Renal cortex interstitium (tissue), 11 donors: Measurements from ENCODE around the gene GJA5. TPM values are rescaled to one million over a fixed set of nuclear protein-coding genes. Genes with fewer than 3 reads are reported as not detected.

Experiments
- DNase-seq, 11 donors: peaks; one replicate each; pipeline ENCODE4 v3.0.0-alpha.2; 2013; ENCODE audit warnings: low read depth in 9 of 11, low spot score in 4 of 11; ENCODE audit errors: extremely low read depth in 1 of 11
- polyA plus RNA-seq, 3 donors: library from polyadenylated mRNA; unstranded; fragments of 120-200 nt; gene quantifications; one replicate each; pipeline ENCODE4 v1.2.1, GENCODE V29; 2013; ENCODE audit not compliant: insufficient read length in 3 of 3

Gene GJA5
- polyA plus RNA-seq, 3 donors, result 16.2 to 27.2 (median 26.9) TPM

DNA sequence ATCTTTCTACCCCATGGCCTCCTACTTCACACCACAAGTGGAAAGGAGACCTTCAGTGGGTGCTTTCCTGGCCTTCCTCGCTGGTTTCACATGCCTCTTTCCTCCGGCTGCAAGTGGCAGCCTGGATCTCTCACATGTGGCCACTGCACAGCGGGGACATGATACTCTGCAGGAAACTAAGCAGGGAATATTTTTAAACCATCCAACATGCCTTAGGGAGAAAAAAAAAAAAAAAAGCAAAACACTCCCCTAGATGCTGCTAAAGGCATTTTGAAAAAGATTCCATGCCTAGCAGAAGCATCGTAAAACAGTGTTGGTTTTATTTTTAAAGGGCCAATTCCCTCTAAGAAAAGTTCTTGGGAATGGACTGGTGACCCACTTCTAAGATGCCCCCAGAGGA, 12.2 kb upstream of the GJA5 start:
- no peak for DNase-seq

DNA sequence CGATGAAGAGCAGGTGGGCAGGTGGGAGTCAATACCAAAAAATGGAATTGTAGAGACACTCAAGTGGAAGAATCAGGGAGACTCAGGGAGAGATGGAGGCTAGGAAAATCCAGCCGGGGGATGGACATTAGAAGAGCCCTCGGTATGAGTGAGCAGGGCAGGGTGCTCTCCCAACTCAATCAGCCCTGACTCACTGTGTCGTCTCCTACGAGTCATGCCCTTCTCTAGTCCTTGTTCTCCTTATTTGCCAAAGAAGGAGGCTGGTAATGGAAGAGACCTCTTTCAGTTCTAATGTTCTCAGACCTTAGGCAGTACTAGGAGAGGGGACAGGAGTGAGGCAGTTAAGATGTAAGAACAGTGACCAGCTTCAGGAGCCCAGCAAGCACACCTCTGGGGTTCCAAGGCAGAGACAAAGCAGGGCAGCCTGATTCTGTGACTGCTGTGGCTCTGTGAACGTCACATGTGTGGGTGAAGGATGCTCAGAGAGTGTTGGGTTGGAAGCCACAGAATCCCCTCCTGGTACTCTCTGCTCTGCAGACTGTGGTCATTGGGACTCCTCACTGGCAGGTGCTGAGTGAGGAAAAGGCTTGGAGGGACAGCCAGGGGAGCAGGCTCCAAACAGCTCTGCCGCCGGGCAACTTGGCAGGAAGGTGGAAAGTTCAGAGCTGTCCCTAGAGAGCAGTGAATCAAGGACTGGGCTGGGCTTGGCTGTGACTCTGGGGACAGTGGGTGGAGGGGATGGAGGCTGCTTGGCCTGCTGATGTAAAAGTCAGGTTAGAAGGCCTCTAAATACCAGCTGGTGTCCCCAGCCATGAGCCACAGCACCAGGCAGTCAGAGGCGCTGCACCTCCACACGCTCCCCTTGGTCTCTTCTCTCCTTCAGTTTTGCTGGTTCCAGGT, 11.1 kb upstream of the GJA5 start:
- DNase-seq, result no peak

DNA sequence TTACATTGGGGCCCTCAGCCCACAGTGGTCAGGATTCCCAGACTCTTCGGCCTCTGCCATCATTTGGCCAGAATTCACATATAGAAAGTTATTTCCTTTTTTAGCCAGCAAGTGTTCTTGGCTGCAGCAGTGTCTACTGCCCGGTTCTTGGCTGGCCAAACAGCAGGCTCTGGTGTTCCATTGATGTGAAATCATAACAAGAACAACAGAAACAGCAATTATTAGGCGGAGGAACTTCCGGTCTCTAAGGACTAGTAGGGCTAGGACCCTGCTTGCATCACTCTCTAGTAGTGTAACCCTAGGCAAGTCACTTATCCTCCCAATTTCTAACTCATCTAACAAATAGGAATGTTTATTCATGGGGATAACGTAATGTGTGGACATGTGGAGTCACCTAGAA, 8.7 kb upstream of the GJA5 start:
- no peak for DNase-seq

DNA sequence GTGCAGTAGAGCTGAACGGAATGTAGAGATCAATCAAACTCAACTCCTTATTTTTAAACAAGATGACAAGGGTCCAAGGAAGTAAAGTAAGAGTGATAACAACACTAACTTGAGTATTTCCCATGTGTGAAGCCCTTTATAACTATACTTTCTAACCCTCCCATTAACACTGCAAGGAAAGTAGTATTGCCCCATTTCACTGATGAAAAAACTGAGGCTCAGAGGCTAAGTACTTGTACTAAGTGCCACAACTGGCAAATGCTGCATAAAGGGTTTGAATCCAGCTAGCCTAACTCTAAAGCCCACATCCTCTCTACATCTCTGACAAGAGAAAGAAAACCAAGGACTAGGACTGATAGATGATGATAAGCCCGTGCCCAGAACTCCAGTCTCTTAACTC, 8.2 kb upstream of the GJA5 start:
- no peak for DNase-seq

DNA sequence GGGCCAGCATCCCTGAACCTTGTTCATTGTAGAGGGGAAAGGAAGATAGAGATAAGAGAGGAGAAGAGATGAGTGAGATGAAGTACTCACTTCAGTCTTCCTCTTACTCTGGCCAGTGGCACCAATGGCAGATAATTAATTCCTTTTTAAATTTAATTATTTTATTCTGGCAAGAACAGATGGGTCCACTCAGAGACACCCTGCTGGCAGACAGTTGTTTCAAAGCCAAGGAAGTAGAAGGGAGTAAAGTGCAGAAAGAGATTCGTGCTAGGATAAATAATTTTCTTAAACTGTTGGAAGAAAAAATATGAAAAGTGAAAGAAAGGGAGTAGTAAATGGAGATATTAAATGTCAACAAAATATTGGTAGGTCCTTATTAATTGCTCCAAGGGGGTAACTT, 7.7 kb upstream of the GJA5 start:
- no peak for DNase-seq

DNA sequence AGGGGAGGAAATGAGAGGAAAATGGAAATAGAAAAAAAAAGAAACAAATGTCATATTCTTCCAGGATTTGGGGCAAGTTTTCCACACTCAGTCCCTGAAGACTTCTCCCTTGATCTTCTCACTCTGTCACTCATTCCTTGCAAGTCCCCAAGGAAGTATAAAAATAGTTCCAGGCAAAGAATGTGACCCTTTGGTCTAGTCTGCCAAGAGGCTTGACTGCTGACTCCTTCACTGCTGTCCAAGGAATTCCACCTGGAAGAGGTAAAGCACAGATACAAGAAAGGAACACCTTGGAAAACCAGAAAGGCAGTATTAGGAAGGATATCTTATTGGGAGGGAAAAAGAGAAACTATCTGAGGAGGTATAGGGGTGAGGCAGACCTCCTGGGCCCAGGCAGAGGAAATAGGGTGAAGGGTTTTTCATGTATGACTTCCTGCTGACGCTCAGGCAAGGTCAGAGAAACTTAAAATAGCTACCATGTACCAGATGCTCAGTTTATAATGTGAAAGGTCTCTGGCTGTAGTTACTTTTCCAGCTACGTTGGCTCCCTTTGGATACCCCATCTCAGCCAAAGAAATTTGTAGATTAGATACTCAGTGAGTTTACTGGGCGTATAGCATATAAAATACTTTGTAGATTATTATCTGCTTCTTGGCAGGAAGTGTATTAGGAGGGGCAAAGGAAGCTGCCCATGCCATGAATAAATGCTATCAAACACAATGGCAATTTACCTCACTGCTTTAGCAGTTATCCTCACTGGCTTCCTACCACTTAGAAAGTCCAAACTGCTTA, 2.0 kb upstream of the GJA5 start:
- no peak for DNase-seq

DNA sequence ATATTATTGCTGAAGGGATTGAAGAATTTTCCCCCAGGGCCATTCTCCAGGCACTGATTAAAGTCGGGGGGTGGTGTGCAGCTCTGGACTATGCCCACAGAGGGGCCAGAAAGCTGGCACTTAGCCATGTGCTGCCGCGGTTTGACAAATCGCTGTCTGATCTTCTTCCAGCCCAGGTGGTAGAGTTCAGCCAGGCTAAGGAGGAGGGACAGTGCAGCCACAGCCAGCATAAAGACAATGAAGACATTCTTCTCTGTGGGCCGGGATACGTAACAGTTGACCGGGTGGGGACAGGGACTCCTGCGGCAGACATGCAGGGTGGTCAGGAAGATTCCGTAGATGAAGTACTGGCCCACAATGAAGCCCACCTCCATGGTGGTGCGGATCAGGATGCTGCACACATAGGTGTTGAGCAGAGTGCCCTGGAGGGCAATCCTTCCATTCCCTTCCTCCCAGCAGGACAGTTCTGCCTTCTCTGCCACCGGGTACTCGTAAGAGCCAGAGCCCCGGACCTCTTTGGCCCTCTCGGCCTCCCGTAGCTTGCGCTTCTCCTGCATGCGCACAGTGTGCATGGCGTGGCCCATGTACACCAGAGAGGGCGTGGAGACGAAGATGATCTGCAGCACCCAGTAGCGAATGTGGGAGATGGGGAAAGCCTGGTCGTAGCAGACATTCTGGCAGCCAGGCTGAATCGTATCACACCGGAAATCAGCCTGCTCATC, 1.9 kb downstream of the GJA5 start:
- DNase-seq, result no peak

DNA sequence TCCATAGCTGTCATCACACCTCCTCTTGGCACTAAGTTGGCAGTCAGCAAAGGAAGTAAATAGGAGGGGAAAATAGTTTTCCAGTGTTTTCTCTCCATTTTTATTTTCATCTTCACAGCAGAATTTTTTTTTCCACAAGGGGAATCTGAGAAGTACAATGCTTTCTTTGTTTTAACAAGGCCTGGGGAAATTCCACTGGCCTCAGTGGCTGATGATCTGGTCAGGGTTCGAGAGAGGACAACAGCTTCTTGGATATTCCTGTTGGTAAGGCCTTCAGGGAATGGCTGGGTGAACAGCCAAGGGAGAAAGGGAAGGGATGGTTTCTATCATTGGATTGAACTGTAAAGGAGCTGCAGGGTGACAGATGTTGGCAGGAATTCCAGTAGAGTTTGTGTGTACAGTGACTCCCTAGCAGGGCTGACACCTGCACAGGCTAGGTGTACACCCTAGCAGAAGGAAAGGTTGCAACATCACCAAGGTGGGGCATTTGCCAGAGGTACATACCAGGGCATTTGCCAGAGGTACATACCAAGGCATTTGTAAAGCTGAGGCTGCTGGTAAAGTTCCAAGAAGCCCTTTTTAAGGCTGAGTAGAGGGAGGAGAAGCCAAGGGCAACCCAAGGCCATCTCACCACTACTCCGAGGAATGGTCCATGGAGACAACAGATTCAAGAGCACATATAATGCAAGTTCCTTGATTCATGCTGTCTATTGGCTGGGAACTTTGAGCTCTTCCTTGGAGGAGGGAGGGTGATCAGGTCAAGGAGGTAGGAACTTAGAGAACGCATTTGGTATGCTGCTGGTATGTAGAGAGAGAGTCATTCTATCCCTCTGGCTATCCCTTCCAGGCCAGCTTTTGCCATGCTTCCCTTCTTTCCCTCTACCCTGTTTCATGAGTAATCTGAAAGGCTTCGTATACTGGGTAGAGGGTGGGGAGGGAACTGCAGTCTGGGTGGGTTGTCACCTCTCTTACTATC, 3.1 kb downstream of the GJA5 start:
- no peak for DNase-seq

DNA sequence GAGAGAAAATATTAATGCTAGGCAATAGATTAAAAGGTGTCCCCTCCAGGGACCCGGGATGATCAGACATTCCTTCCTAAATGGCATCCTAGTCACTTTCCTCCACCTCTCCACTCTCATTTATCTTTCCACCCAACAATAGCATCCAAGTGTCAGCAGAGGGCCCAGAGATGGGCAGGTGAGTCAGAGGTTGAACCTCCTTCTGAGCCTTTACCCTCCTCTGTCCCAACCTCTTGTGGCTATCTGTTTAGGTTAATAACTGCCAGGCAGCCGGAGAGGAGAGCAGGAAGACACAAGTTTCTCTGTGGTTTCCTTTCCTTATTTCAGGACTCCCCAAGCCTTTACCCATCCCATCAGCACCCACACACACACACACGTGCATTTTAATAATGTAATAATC, 4.1 kb downstream of the GJA5 start:
- DNase-seq, result no peak

DNA sequence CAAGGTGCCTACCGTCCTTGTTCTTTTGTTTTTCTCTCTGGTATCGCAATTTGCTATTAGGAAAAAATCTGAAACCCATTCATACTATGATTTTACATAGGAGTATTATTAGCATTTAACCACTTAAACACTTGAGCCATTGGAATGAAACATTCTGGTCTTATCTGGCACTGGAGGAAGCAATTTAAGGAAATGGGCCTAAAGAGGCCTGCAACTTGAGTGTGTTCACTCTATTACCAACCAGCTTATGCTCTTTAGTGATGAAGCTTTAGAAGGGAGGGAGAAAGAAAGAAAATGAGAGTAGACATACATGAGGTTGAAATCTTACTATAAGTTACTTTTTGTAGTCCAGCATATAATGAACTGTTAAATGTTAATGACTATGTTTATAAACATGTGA, 5.7 kb downstream of the GJA5 start:
- DNase-seq, result no peak

DNA sequence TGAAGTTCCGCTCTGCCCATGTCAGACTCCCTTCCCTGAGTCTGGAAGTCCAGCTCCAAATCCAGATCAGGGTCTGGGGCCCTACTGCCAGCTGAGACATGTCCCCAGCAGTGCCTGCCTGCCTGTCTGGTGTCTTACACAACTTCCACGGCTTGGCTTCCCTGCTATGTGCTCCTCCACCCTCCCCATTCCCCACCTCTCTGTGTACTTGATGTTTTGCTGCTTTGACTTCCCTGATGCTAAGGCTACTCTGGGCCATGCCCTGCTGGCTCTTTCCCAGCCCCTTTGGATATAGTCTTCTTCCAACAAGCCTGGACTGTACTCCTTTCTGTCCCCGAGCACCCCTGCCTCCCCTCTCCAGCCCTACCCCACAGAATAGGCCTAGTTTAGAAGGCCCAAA, 7.3 kb downstream of the GJA5 start:
- DNase-seq, result no peak

DNA sequence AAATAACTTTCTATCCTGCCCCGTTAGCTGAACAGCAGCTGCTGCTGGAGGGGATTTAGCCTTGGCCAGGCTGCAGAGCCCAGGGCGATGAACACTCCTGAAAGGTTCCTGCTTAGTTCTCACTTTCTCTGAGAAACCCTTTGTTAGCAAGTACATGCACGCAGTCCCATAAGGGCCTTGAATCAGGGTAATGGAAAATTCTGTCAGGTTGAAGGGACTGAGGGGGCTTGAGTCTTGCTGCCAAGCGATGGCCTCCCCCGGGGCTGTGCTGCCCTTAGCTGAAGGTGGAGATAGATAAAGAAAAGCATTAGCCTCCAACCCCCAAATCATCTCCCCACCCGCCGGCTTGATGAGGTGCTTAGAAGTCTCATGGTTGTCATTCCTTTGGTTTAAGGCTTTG, 7.9 kb downstream of the GJA5 start:
- DNase-seq, result no peak

DNA sequence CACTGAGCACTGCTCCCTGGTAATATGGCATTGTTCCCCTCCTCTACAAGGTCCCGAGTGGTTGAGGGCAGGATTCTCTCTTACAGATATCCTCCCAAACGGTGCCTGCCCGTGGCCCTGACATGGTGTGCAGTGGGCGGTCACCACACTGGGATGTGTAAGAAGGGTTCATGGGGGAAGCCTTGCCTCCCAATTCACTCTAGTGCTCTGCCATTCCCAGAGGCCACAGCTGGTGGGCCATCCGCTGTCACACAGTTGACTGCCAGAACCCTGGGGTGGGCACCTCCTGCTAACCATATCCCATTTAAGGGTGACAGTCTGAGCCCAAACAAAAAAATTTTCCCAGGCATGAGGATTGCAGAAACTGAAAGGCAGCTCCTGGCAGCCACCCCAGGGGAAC, 9.1 kb downstream of the GJA5 start:
- no peak for DNase-seq

DNA sequence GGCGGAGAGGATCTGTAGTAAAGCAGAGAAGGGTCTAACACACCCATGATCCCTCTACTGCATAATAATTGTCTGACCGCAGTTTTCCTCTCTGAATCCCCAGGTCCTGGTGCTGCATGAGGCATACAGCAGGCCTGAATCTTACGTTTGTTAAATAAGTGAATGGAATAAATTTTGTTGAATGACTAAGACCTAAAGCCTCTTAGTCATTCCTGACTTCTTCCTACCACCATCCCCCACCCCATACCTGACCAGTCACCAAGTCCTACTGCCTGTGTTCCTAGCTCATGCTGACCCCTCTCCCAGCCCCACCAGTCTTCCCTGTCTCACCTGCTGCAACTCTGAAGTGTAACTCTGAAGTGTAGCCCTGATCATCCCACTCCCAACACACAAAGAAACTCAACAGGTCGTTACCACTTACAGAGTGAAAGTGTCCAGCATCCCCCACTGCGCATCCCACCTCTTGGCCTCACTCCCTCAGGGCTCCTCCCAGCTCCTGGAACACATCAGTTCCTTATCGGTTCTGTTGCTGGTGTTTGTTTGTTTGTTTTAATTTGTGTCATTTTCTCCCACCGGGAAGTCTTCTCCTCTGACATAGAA, 9.7 kb downstream of the GJA5 start:
- no peak for DNase-seq

DNA sequence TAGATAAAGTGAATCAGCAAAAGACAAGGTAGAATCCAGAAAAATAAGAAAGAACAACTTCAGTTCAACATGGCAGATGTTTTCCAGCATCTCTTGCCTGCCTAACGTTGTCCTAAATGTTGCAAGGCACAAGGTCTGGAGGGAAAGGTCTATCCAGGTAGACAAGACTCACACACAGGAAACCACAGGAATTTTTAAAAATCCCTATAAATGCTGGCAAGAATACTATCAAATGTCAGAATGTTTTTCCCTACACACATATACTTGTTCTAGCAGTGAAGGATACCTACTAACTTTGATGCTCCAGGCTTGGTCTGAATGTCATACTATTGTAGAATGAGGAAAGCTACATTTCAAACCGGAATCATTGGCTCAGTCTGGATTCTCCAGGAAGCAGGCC, 10.6 kb downstream of the GJA5 start:
- no peak for DNase-seq

DNA sequence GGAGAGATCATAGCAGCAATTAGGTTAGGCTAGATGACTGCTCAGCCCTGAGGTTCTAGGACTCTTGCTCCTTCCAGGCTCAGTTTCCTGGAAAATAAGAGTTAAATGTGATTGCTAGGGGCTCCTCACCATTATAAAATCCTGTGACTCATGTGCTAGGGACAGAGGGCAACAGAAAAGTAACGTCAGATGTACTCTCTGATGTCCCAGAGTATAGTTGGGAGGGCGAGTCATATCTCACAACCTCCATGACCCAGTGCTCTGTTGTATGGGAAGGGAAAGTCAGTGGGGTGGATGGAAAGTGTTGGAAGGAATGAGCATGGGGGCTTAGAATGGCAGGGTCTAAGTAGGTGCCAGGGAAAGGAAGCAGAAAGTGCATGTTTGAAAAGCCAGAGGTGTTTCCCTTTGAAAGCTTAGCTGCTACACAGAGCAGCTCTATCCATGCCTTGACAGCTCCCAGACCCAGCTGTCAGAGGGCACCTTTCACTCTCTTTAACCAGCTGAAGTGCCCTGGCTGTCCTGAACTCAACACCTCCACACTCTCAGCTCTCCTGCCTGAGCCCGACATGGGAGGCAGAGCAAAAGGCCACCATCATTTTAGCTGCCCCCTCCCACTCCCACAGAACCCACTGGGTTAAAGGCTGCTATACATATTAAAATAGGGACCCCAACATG, 11.6 kb downstream of the GJA5 start:
- no peak for DNase-seq

DNA sequence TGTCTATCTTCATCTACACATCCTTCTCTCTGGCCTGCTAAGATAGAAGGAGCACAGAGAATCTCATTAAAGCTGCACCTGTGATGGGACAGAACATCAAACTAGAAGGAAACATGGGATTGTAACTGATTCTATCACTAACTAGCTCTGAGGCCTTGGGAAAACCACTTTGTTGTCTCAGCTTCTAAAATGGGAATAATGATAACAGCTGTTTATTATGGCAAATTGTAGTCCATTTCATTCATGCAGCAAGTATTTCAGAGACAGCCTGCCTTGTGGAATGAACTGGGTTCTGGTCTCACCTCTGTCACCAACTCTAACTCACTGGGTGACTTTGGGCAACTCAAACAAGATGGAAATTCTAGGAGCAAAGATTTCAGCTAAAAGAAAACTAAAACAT, 12.4 kb downstream of the GJA5 start:
- DNase-seq, result no peak

DNA sequence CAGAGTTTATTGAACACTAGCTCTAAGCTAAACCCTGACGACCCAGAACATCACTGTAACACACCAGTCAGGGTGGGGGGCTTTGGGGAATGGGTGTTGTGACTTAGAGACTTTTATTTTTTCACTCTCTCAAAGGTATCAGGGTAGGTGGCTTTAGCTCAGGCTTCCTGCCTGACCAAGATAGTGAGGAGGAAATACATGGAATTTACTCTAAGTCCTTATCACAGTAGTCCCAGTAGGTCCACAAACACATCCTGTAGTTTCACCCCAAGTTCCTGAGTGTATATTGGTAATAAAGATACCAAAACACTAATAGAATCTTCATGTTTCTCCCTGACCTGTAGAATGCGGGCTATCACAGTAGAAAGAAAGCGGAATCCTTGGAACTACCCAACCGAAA, 15.1 kb downstream of the GJA5 start:
- no peak for DNase-seq
